GM12892 (cell line): ENCODE results near the gene ADGRD1.

Experiments
- POLR2A ChIP-seq: IDR thresholded peaks from 2 replicates; pipeline ENCODE4 v1.6.1; 2011; ENCODE audit warnings: low read depth, low read length, control low read depth
- POLR2AphosphoS5 ChIP-seq: IDR thresholded peaks from 2 replicates; pipeline ENCODE4 v1.6.1; 2011; ENCODE audit warnings: low read depth, low read length, control low read depth
- TAF1 ChIP-seq: IDR thresholded peaks from 2 replicates; pipeline ENCODE4 v1.6.1; 2011; ENCODE audit warnings: low read depth, mild to moderate bottlenecking, control low read depth, low read length, borderline replicate concordance

- TF ChIP-seq POLR2AphosphoS5 (no peak), POLR2A (no peak), TAF1 (no peak)
These were observed 198.9 kb downstream of the ADGRD1 start for GRCh38 chr12:131152587-131152986.
